GM21423 (cell line): ENCODE data around the gene MBD5.

ENCODE experiments used
- ATAC-seq: cut with Tn5 transposase; IDR thresholded peaks from one replicate; pipeline ENCODE4 v1.9.1; 2021; ENCODE audit warnings: mild to moderate bottlenecking, moderate library complexity; ENCODE audit not compliant: unreplicated experiment

Gene MBD5

GRCh38 chr2:148209603-148210002, 188.7 kb downstream of the MBD5 start:
- ATAC-seq = no peak

- ATAC-seq = no peak
These were observed 197.6 kb downstream of the MBD5 start for GRCh38 chr2:148218326-148219075.

DNA sequence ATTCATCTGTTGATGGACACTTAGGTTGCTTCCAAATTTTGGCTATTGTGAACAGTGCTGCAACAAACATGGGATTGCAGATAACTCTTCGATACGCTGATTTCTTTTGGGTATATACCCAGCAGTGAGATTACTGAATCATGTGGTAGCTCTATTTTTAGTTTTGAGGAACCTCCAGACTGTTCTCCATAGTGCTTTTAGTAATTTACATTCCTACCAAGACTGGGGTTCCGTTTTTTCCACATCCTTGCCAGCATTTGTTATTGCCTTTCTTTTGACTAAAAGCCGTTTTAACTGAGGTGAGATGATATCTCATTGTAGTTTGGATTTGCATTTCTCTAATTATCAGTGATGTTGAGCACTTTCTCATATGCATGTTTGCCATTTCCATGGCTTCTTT, 200.3 kb downstream of the MBD5 start:
- no peak for ATAC-seq

DNA sequence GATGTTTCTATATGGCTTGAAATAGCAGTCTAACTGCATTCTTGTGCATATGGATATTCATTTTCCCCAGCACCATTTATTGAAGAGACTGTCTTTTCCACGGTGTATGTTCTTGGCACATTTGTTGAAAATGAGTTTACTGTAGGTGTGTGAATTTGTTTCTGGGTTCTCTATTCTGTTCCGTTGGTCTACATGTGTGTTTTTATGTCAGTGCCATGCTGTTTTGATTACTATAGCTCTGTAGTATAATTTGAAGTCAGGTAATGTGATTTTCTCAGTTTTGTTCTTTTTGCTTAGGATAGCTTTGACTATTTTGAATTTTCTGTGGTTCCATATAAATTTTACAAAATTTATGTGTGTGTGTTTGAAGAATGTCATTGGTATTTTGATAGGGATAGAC, 201.0 kb downstream of the MBD5 start:
- ATAC-seq = no peak

GRCh38 chr2:148231858-148232257, 211.0 kb downstream of the MBD5 start:
- ATAC-seq = no peak

DNA sequence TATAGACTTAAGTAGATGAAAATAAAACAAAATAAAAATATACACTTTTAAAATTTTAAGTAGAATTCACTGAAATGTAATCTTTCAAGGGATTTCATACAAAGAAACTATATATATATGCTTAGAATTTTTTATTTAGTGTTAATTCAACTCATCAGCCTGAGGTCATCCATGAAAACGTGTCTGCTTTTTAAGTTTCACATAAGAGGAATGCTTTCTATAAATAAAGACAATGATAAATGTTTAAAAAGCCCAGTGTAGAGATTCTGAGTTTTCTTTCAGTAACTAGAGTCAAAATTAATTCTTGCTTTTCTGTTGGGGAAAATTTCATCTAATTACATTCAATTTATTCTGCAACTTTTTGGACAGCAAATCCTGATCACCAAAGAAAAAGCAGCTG, 213.3 kb downstream of the MBD5 start:
- ATAC-seq = no peak

DNA sequence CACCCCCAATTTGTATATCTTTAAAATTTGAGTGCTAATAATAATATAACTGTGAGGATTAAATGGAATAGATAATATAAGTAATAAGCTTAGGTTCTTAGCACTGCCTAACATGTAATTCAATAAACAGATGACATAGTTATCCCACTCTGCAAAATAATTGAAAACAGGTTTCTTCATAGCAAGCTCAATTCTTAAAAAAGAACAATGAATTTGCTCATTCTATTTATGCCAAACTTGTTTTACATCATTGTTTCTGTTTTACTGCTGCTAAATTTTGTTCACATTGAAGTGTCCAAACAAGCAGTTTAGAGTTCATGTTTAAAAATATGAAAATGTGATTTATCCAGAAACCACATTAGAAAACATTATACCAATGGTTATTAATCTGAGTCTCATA, 217.0 kb downstream of the MBD5 start:
- ATAC-seq = no peak

DNA sequence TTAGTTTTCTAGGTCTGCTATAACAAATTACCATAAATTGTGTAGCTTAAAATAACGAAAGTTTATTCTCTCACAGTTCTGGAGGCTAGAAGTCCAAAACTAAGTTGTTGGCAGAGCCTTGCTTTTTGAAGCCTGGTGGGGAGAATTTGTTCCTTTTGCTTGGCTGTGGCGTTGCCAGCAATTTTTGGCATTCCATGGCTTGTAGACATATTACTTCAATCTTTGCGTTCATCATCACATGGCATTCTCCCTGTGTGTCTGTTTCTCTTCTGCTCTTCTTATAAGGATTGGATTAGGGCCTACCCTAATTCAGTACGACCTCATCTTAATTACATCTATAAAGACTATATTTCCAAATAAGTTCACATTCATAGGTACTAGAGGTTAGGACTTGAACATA, 217.7 kb downstream of the MBD5 start:
- ATAC-seq = no peak

- no peak for ATAC-seq
These were observed 219.9 kb downstream of the MBD5 start for GRCh38 chr2:148240838-148241237.

DNA sequence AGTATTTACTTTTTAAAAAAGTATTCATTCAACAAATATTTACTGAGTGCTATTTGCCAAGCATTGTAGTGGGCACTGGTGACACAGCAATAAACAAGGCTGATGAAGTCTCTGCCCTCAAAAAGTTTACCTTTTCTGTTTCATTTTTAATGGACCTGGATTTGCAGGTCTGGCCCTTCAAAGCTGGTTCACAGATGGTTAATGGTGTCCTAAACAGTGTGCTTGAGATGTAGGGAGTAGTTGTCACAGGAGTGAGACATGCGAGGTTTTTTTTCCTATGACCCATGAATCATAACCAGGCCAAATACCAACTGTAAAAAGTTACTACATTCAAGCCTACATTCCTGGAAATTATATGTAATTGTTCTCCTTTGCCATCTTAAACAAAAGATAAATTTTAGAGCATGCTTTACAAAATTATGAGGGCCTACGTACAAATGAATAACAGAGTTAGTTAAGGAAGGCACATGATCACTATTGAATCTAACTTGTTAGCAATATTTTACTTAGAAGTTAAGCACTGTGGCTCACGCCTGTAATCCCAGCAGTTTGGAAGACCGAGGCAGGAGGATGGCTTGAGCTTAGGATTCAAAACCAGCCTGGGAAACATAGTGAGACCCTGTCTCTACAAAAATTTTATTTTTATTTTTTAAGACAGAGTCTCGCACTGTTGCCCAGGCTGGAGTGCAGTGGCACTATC, 223.9 kb downstream of the MBD5 start:
- no peak for ATAC-seq

DNA sequence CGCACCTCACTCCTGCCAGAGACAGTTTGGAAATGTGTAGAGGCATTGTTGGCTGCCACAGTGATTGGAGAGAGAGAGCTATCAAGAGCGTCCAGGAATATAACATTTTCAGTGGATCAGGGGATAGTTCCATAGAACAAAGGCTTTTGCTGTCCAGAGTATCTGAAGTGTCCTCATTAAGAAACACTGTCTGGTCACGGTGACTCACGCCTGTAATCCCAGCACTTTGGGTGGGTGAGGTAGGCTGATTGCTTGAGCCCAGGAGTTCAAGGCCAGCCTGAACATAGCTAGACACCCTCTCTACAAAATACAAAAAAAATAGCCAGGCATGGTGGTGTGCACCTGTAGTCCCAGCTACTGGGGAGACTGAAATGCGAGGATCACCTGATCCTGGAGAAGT, 231.1 kb downstream of the MBD5 start:
- ATAC-seq = no peak

DNA sequence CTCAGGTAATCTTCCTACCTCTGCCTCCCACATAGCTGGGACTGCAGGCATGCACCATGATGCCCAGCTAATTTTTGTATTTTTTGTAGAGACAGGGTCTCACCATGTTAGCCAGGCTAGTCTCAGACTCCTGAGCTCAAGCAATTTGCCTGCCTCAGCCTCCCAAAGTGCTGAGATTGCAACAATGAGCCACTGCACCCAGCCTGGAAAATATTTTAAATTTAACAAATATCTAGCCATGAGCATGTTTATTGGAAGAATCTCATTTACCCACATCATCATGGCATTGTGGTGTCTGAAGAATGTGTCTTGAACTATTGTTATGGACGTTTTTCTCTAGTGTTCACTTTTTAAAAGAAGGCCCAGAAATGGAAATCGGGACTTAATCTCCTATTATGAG, 231.8 kb downstream of the MBD5 start:
- no peak for ATAC-seq

DNA sequence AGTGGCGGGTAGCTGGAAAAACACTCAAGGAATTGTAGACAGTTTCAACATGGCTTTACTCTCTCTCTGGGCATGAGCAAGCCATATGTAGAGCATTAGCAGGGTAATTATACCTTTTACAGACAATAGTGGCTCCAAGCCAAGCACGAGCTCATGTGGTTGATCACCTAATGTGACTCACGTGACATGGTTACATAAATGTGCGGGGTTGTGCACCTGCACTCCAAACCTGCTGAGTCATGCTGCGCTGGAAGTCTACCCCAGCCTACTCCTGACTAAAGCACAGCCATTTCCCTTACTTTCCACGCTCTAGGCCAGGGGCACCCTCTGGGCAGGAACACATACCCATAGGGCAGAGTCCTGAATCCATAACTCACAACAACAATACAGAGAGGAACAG, 232.8 kb downstream of the MBD5 start:
- ATAC-seq = no peak

- no peak for ATAC-seq
These were observed 235.0 kb downstream of the MBD5 start for GRCh38 chr2:148255929-148256328.

DNA sequence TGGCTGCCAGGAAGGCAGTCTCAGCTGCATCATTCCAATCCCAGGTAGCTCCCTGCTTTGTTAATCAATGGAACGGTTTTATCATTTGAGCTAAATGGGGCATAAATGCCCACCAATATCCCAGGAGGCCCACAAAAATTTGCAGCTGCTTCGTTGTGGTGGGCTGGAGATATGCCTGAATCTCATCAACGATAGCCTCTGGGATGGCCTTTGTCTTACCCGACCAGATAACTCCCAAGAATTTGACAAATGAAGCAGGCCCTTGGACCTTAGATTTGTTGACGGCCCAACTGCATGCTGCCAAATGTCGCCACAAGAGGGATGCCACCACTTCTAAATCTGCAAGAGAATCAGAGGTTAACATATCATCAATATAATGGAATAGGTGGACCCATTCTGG, 236.4 kb downstream of the MBD5 start:
- no peak for ATAC-seq

DNA sequence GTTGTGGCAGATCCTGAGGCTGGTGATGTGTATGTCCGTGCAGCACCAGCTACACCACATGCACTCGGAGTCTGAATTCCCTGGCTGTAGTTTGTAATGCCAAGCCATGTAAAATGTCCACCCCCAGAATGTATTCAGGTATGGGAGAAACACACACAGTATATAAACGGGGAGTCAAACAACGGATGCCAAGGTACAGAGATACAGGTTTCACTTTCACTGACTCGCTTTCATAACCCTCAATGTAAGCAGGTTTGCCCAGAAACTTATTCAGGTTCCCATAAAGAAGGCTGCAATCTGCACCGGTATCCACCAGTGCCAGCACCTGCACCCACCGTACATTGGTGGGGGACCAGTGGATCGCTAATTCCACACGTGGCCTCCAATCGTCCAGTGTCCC, 237.2 kb downstream of the MBD5 start:
- ATAC-seq = no peak

DNA sequence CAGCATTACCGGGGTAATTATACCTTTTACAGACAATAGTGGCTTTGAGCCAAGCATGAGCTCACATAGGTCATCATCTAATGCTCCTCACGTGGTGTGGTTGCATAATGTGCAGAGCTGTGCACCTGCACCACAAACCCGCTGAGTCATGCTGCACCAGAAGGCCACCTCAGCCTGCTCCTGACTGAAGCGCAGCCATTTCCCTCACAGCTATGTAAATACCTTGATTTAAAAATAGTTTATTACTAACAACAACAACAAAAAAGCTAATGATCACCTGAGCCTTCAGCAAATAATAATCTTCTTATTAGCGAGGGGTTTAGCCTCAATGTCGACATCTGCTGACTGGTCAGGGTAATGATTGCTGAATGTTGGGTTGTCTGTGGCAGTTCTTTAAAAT, 238.8 kb downstream of the MBD5 start:
- ATAC-seq = no peak

- no peak for ATAC-seq
These were observed 243.0 kb downstream of the MBD5 start for GRCh38 chr2:148263890-148264289.

GRCh38 chr2:148273158-148273691, 252.3 kb downstream of the MBD5 start:
- ATAC-seq = no peak

DNA sequence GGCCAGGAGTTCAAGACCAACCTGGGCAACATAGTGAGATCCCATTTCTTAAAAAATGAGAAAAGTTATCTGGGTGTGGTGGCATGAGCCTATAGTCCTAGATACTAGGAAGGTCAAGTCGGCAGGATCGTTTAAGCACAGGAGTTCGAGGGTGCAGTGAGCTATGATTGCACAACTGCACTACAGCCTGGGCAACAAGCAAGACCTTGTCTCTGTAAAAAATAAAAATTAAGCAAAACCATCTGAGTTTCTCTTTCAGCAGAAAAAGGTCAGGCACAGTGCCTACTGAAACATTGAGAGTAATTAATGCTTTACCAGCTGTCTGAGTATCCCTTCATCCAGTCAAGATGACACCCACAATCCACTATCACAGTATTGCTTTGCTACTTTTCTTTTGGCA, 258.3 kb downstream of the MBD5 start:
- no peak for ATAC-seq

- no peak for ATAC-seq
These were observed 261.3 kb downstream of the MBD5 start for GRCh38 chr2:148282201-148282600.

DNA sequence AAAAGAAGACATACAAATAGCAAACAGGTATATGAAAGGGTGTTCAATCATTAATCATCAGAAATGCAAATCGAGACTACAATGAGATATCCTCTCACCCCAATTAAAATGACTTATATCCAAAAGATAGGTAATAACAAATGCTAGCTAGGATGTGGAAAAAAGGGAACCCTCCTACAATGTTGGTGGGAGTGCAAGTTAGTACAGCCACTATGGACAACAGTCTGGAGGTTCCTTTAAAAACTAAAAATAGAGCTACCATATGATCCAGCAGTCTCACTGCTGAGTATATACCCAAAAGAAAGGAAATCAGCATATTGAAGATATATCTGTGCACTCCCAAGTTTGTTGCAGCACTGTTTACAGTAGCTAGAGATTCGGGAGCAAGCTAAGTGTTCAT, 271.5 kb downstream of the MBD5 start:
- ATAC-seq = no peak
